ENCODE data around the gene UBE2E2.

UBE2E2 gene

DNA sequence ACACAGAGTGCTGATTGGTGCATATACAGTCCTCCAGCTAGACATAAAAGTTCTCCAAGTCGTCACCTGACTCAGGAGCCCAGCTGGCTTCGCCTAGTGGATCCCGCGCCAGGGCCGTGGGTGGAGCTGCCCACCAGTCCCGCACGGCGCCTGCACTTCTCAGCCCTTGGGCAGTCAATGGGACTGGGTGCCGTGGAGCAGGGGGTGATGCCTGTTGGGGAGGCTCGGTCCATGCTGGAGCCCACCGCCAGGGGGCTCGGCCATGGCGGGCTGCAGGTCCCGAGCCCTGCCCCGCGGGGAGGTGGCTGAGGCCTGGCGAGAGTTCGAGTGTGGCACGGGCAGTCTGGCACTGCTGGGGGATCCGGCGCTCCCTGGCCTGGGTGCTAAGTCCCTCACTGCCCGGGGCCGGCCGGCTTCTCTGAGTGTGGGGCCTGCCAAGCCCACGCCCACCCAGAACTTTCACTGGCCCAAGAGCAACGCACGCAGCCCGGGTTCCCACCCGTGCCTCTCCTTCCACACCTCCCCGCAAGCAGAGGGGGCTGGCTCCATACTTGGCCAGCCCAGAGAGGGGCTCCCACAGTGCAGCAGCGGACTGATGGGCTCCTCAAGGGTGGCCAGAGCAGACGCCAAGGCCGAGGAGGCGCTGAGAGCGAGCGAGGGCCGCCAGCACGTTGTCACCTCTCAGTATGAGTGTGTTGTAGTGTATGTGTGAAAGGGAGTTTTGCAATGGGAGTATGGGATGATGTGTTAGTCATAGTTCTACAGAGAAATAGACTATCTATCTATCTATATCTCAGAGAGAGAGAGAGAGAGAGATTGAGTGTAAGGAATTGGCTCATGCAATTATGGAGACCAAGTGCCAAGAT is 69.0 kb downstream of the UBE2E2 start:
- no peaks in the 10 kb centered on the region for H3K36me3 ChIP-seq (ENCODE audit: insufficient read depth, low read length)
- no peaks in the 10 kb centered on the region for H3K9me2 ChIP-seq (ENCODE audit: low read depth, low read length)
- H3K4me3 ChIP-seq (ENCODE audit: low read depth, low read length, poor library complexity, severe bottlenecking): no peak overlapping the region
- H3F3A ChIP-seq (ENCODE audit: insufficient read depth, low read length): no peaks in the 10 kb centered on the region
- H3K4me2 ChIP-seq (ENCODE audit: low read length): no peak overlapping the region
- H3K79me2 ChIP-seq (ENCODE audit: insufficient read depth, low read length): no peaks in the 10 kb centered on the region
- H3K27ac ChIP-seq (ENCODE audit: low read depth, low read length, poor library complexity, severe bottlenecking): no peak overlapping the region
- H3K4me1 ChIP-seq (ENCODE audit: insufficient read depth, low read length, severe bottlenecking): peaks cover 12% of the 10 kb centered on the region
- no peaks in the 10 kb centered on the region for H4K20me1 ChIP-seq (ENCODE audit: insufficient read depth, low read length)
- H3K27me3 ChIP-seq (ENCODE audit: insufficient read depth, low read length): no peaks in the 10 kb centered on the region
- TF ChIP-seq CTCF (IDR thresholded peaks at IDR 0.05; ENCODE audit: low read length): no peak
- no peak for TF ChIP-seq EZH2 (IDR thresholded peaks at IDR 0.05; ENCODE audit: borderline replicate concordance, low read length)
- H3K9me3 ChIP-seq (ENCODE audit: low read length): no peaks in the 10 kb centered on the region
- no peak overlapping the region for H2AFZ ChIP-seq (ENCODE audit: low read length)
- no peak overlapping the region for H3K9ac ChIP-seq (ENCODE audit: low read length)

GRCh38 chr3:23272820-23273219 is 69.7 kb downstream of the UBE2E2 start:
- no peak overlapping the region for H3K9ac ChIP-seq (ENCODE audit: low read length)
- no peak overlapping the region for H3K4me2 ChIP-seq (ENCODE audit: low read length)
- no peaks in the 10 kb centered on the region for H3F3A ChIP-seq (ENCODE audit: insufficient read depth, low read length)
- no peak overlapping the region for H3K4me3 ChIP-seq (ENCODE audit: low read depth, low read length, poor library complexity, severe bottlenecking)
- no peak overlapping the region for H2AFZ ChIP-seq (ENCODE audit: low read length)
- H3K36me3 ChIP-seq (ENCODE audit: insufficient read depth, low read length): no peaks in the 10 kb centered on the region
- H3K4me1 ChIP-seq (ENCODE audit: insufficient read depth, low read length, severe bottlenecking): peaks cover 12% of the 10 kb centered on the region
- H3K27ac ChIP-seq (ENCODE audit: low read depth, low read length, poor library complexity, severe bottlenecking): no peak overlapping the region
- no peaks in the 10 kb centered on the region for H3K79me2 ChIP-seq (ENCODE audit: insufficient read depth, low read length)
- TF ChIP-seq EZH2 (IDR thresholded peaks at IDR 0.05; ENCODE audit: borderline replicate concordance, low read length) (no peak), CTCF (IDR thresholded peaks at IDR 0.05; ENCODE audit: low read length) (no peak)
- no peaks in the 10 kb centered on the region for H3K9me3 ChIP-seq (ENCODE audit: low read length)
- H4K20me1 ChIP-seq (ENCODE audit: insufficient read depth, low read length): no peaks in the 10 kb centered on the region
- H3K27me3 ChIP-seq (ENCODE audit: insufficient read depth, low read length): no peaks in the 10 kb centered on the region
- H3K9me2 ChIP-seq (ENCODE audit: low read depth, low read length): no peaks in the 10 kb centered on the region

DNA sequence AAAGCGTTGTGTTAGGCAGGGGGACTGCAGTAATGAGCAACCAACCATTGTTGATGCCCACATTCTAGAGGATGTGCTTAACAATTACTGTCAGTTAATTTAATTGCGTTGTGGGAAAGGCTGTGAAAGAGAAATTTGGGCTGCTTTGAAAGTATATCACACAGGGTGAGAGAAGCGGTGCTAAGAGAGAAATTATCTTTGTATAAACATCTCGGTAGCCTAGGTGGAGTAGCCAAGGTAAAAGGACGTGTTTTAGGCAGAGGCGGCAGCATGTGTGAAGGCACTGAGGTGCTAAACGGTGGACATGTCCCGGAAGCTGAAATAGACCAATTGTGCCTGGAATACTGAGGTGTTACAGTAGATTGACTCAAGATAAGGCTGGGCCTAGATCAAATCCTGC is 71.9 kb downstream of the UBE2E2 start:
- Histone ChIP-seq H3K9ac (ENCODE audit: low read length) (no peak overlapping the region), H3K27me3 (ENCODE audit: insufficient read depth, low read length) (no peaks in the 10 kb centered on the region), H3F3A (ENCODE audit: insufficient read depth, low read length) (no peaks in the 10 kb centered on the region), H3K9me2 (ENCODE audit: low read depth, low read length) (no peaks in the 10 kb centered on the region), H3K79me2 (ENCODE audit: insufficient read depth, low read length) (no peaks in the 10 kb centered on the region), H3K27ac (ENCODE audit: low read depth, low read length, poor library complexity, severe bottlenecking) (no peak overlapping the region), H3K4me2 (ENCODE audit: low read length) (no peak overlapping the region), H2AFZ (ENCODE audit: low read length) (no peak overlapping the region), H3K4me1 (ENCODE audit: insufficient read depth, low read length, severe bottlenecking) (peaks cover 12% of the 10 kb centered on the region), H3K36me3 (ENCODE audit: insufficient read depth, low read length) (no peaks in the 10 kb centered on the region), H3K9me3 (ENCODE audit: low read length) (no peaks in the 10 kb centered on the region), H3K4me3 (ENCODE audit: low read depth, low read length, poor library complexity, severe bottlenecking) (no peak overlapping the region), H4K20me1 (ENCODE audit: insufficient read depth, low read length) (no peaks in the 10 kb centered on the region)
- TF ChIP-seq EZH2 (IDR thresholded peaks at IDR 0.05; ENCODE audit: borderline replicate concordance, low read length) (no peak), CTCF (IDR thresholded peaks at IDR 0.05; ENCODE audit: low read length) (no peak)
